ENCODE data around the gene TRIM65. TPM values are rescaled to one million over a fixed set of nuclear protein-coding genes. Genes with fewer than 3 reads are reported as not detected.

Gene TRIM65
- total RNA-seq, 2 donors from 2014 or later, result 7.0 to 9.8 TPM

DNA sequence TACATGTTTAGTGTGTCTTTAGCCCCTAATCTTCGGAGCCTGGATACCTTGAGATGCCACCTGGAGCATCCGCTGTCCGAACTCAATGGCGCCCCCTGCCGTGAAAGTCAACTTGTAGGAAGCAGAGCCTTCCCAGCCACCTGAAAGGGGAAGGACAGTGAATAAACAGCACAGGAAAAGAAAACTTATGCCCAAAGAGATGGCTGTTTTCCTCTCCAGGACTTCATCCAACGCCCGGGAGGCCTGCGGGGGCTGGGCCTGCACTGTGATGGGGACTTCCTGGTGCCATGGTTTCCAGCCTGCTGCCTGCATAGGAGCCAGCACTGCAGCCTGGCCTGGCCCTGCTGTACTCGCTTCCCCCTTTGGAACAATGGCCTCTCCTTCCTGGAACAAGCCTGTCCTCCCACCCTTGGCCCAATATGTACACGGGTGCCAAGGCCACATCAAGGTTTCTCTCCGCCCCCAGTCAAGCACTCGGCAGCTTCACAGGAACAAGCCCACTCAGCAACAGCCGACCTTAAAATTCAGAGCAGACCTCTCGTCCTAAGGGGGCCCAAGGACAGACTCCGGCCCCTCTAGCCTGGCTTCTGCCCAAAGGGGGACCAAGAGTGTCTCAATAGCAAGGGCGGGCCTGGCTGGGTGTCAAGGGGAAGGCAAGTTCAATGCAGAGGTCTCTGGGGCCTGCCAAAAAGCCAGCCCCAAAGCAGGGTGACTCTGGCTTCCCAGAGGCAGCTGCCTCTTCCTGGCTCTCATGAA, 48.0 kb downstream of the TRIM65 start:
- TF ChIP-seq, protein P1, sequence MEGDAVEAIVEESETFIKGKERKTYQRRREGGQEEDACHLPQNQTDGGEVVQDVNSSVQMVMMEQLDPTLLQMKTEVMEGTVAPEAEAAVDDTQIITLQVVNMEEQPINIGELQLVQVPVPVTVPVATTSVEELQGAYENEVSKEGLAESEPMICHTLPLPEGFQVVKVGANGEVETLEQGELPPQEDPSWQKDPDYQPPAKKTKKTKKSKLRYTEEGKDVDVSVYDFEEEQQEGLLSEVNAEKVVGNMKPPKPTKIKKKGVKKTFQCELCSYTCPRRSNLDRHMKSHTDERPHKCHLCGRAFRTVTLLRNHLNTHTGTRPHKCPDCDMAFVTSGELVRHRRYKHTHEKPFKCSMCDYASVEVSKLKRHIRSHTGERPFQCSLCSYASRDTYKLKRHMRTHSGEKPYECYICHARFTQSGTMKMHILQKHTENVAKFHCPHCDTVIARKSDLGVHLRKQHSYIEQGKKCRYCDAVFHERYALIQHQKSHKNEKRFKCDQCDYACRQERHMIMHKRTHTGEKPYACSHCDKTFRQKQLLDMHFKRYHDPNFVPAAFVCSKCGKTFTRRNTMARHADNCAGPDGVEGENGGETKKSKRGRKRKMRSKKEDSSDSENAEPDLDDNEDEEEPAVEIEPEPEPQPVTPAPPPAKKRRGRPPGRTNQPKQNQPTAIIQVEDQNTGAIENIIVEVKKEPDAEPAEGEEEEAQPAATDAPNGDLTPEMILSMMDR (IDR thresholded peaks at IDR 0.05), result peak; percentile 47 to 69
- DNase-seq (ENCODE audit: low spot score), result peak; percentile 67
- peaks cover 0 to 92% of the 10 kb centered on the region in 2 donors for H3K4me1 ChIP-seq

GRCh38 chr17:75847614-75848522, 48.9 kb downstream of the TRIM65 start:
- Histone ChIP-seq H3K4me3 (no peak overlapping the region), H3K36me3 (peaks cover 58% of the 10 kb centered on the region), H3K9me3 (no peaks in the 10 kb centered on the region), H3K27ac (peak overlapping the region; percentile 67 to 86), H3K27me3 (no peaks in the 10 kb centered on the region), H3K4me1 (peaks cover 0 to 93% of the 10 kb centered on the region in 2 donors)
- TF ChIP-seq, protein P1 (IDR thresholded peaks at IDR 0.05), result no peak
- DNase-seq (ENCODE audit: low spot score), result no peak

More for the DNA sequence above, 48.0 kb downstream of the TRIM65 start:
- no peak overlapping the region for H3K4me3 ChIP-seq
- H3K36me3 ChIP-seq, result peaks cover 58% of the 10 kb centered on the region
- H3K27ac ChIP-seq, result peak overlapping the region; percentile 32 to 67
- no peaks in the 10 kb centered on the region for H3K9me3 ChIP-seq
- no peaks in the 10 kb centered on the region for H3K27me3 ChIP-seq

- TF ChIP-seq, protein P1 (IDR thresholded peaks at IDR 0.05), result no peak
- peak overlapping the region; percentile 86 to 87 for H3K27ac ChIP-seq
- no peaks in the 10 kb centered on the region for H3K27me3 ChIP-seq
- H3K36me3 ChIP-seq, result peaks cover 58% of the 10 kb centered on the region
- no peak overlapping the region for H3K4me3 ChIP-seq
- no peaks in the 10 kb centered on the region for H3K9me3 ChIP-seq
- H3K4me1 ChIP-seq, result peaks cover 0 to 91% of the 10 kb centered on the region in 2 donors
- no peak for DNase-seq (ENCODE audit: low spot score)
These were observed 49.8 kb downstream of the TRIM65 start for GRCh38 chr17:75846692-75847613.

DNA sequence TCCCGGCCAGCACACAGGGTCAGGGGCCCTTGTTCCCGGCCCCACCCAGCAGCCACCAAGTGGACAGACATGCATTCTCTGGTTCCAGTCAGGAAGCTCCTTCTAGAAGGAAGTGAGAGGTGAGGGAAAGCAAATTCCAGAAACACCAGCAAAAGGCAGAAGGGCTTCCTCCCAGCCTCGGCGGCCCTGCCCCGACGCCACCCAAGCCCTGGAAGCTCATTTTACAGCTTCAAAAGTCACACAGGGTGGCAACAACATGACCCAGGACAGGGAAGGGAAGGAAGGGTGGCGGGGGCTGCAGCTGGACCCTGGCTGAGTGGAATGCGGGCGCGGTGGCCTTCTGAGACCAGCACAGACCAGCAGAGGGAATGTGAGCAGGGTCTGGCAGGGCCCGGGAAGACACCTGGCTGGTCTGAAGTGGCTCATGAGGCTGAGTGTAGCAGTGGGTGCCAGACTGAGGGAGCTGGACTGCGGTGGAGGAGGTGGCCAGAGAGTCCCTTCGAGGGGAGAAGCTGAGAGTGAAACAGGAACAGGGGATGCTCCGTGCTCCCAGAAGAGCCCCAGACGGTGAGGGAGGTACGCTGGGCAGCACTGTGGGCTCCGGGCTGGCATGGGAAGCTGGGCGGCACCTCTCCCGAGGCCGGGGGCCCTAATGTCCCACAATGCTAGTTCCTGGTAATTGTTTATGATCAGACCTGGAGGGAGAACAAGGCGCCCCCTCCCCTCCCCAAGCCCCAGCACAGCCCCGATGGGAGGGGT, 50.6 kb downstream of the TRIM65 start:
- Histone ChIP-seq H3K36me3 (peaks cover 51% of the 10 kb centered on the region), H3K27ac (peak overlapping the region; percentile 86 to 87), H3K9me3 (no peaks in the 10 kb centered on the region), H3K4me1 (peaks cover 0 to 82% of the 10 kb centered on the region in 2 donors), H3K27me3 (no peaks in the 10 kb centered on the region), H3K4me3 (no peak overlapping the region)
- no peak for DNase-seq (ENCODE audit: low spot score)
- TF ChIP-seq, protein P1 (IDR thresholded peaks at IDR 0.05), result no peak

All from right atrium auricular region (tissue), 2 donors.